HepG2 (cell line): Measurements from ENCODE around the gene SYNE1. TPM values are rescaled to one million over a fixed set of nuclear protein-coding genes. Genes with fewer than 3 reads are reported as not detected.

Experiments
- ATAC-seq: fragments of 200-7000 bp; cut with Tn5 transposase; 3 replicates; pipeline ENCODE4 v1.9.1; 2020; ENCODE audit warnings: mild to moderate bottlenecking, moderate library complexity
- BruUV-seq: library from RNA; stranded (reverse); fragments of 400-500 nt; replicated peaks from 2 replicates; lab custom pipeline; 2021; lab: Mats Ljungman, UMichigan
- CTCF ChIA-PET: fragments of 300-600 bp; formaldehyde crosslinking; extraction: SDS; loops from one replicate; lab custom pipeline; 2021; ENCODE audit warnings: low total read pairs, inconsistent platforms, low intra/inter-chr PET ratio; lab: Yijun Ruan, JAX
- POLR2A ChIA-PET: fragments of 350-600 bp; sonication (Branson Sonifier 250); formaldehyde crosslinking; loops from one replicate; lab custom pipeline; 2020; ENCODE audit warnings: antibody characterized with exemption, inconsistent platforms; lab: Yijun Ruan, JAX
- DNase-seq: peaks from one replicate; pipeline ENCODE4 v3.0.0-alpha.2; 2015; ENCODE audit warnings: low spot score
- FAIRE-seq: peaks from 3 replicates; lab custom pipeline; 2011; peaks lifted over from hg19 to GRCh38; lab: Jason Lieb, UNC
- H2AFZ ChIP-seq: one replicate; pipeline ENCODE4 v1.6.1; 2011; ENCODE audit warnings: low read length, inconsistent platforms
- H3K27ac ChIP-seq: fragments of 300-600 bp; 3 replicates; pipeline ENCODE4 v1.8.0; 2011; ENCODE audit warnings: mixed run types, mild to moderate bottlenecking, mixed read lengths, low read length, inconsistent platforms; ENCODE audit not compliant: insufficient read depth; ENCODE audit errors: extremely low read length
- H3K27me3 ChIP-seq, 2 experiments: fragments of 200-600 bp in 1 of 2; 2 replicates in 1 of 2; 3 replicates in 1 of 2; pipeline versions ENCODE4 v1.6.0 to v1.8.0; 2011; ENCODE audit warnings: low read length in 2 of 2, mild to moderate bottlenecking in 2 of 2, moderate library complexity in 2 of 2, inconsistent platforms in 1 of 2; ENCODE audit not compliant: insufficient read depth in 2 of 2, control insufficient read depth in 1 of 2
- H3K36me3 ChIP-seq, 2 experiments: fragments of 200-600 bp in 1 of 2; replicated peaks in 1 of 2; 2 replicates in 1 of 2; 3 replicates in 1 of 2; pipeline versions ENCODE4 v1.5.1 to v1.8.0; 2011; ENCODE audit warnings: low read length in 2 of 2, inconsistent platforms in 1 of 2; ENCODE audit not compliant: insufficient read depth in 2 of 2, control insufficient read depth in 1 of 2
- H3K4me1 ChIP-seq: 2 replicates; pipeline ENCODE4 v1.5.1; 2012; ENCODE audit warnings: low read length, inconsistent platforms; ENCODE audit not compliant: insufficient read depth
- H3K4me2 ChIP-seq: 2 replicates; pipeline ENCODE4 v1.6.0; 2011; ENCODE audit warnings: low read depth, low read length, inconsistent platforms
- H3K4me3 ChIP-seq, 3 experiments: fragments of 200-600 bp in 1 of 3; sonication (generic), shearing (Covaris generic) in 1 of 3; replicated peaks in 1 of 3; 2 replicates each; pipeline ENCODE4 v1.5.1; 2011 to 2016; ENCODE audit warnings: low read length in 3 of 3, inconsistent platforms in 2 of 3, low read depth in 2 of 3, mild to moderate bottlenecking in 2 of 3, control low read depth in 1 of 3, mixed read lengths in 1 of 3; ENCODE audit not compliant: insufficient read depth in 1 of 3
- H3K79me2 ChIP-seq: one replicate; pipeline ENCODE4 v1.6.1; 2011; ENCODE audit warnings: low read length, inconsistent platforms; ENCODE audit not compliant: insufficient read depth
- H3K9ac ChIP-seq: 2 replicates; pipeline ENCODE4 v1.6.0; 2011; ENCODE audit warnings: mild to moderate bottlenecking, low read depth, low read length, inconsistent platforms; ENCODE audit not compliant: insufficient read depth
- H3K9me3 ChIP-seq: 2 replicates; pipeline ENCODE4 v1.5.1; 2012; ENCODE audit warnings: mild to moderate bottlenecking, low read length
- H4K20me1 ChIP-seq: 2 replicates; pipeline ENCODE4 v1.6.0; 2011; ENCODE audit warnings: inconsistent platforms, mild to moderate bottlenecking, low read length, moderate library complexity; ENCODE audit not compliant: insufficient read depth
- ELF1 ChIP-seq: sonication (generic); formaldehyde crosslinking; IDR thresholded peaks from 2 replicates; pipeline ENCODE4 v1.4.0; 2020; ENCODE audit warnings: missing genetic modification reagents
- ETS1 ChIP-seq: sonication (generic); formaldehyde crosslinking; IDR thresholded peaks from 2 replicates; pipeline ENCODE4 v1.4.0; 2020; ENCODE audit warnings: missing genetic modification reagents
- FOXP1 ChIP-seq, 2 experiments: fragments of 450-650 bp in 1 of 2; IDR thresholded peaks; 2 replicates each; pipeline ENCODE4 v1.6.1; 2017 to 2018; ENCODE audit warnings: antibody characterized with exemption in 1 of 2
- HNRNPK ChIP-seq: fragments of 200-400 bp; formaldehyde crosslinking; IDR thresholded peaks from 2 replicates; pipeline ENCODE4 v1.6.1; 2018; ENCODE audit warnings: low read length, low read depth, moderate library complexity, mild to moderate bottlenecking; ENCODE audit not compliant: poor library complexity, severe bottlenecking
- MNT ChIP-seq: fragments of 450-650 bp; IDR thresholded peaks from 2 replicates; pipeline ENCODE4 v1.6.1; 2016
- MTF2 ChIP-seq: sonication (generic); formaldehyde crosslinking; IDR thresholded peaks from 2 replicates; pipeline ENCODE4 v1.5.0; 2020; ENCODE audit warnings: missing genetic modification reagents, borderline replicate concordance
- NFYB ChIP-seq: sonication (generic); formaldehyde crosslinking; IDR thresholded peaks from 2 replicates; pipeline ENCODE4 v1.4.0; 2020; ENCODE audit warnings: missing genetic modification reagents
- NR3C1 ChIP-seq: sonication (generic); formaldehyde crosslinking; IDR thresholded peaks from 2 replicates; pipeline ENCODE4 v1.4.0; 2020; ENCODE audit warnings: missing genetic modification reagents
- PHF5A ChIP-seq: IDR thresholded peaks from one replicate; pipeline ENCODE4 v1.6.1; 2018; ENCODE audit warnings: low read depth, missing genetic modification reagents; ENCODE audit not compliant: unreplicated experiment
- PRPF4 ChIP-seq: fragments of 200-400 bp; formaldehyde crosslinking; IDR thresholded peaks from 2 replicates; pipeline ENCODE4 v1.6.1; 2016; ENCODE audit warnings: low read length, low read depth; ENCODE audit not compliant: poor library complexity, severe bottlenecking
- RARA ChIP-seq: IDR thresholded peaks from 2 replicates; pipeline ENCODE4 v1.6.1; 2016; ENCODE audit warnings: missing genetic modification reagents, missing compliant biosample characterization
- ZBTB20 ChIP-seq: sonication (generic); formaldehyde crosslinking; IDR thresholded peaks from 2 replicates; pipeline ENCODE4 v1.8.1; 2023; ENCODE audit warnings: missing genetic modification reagents, low read depth, mild to moderate bottlenecking, borderline replicate concordance
- ZFP36L1 ChIP-seq: sonication (generic); formaldehyde crosslinking; IDR thresholded peaks from 2 replicates; pipeline ENCODE4 v1.8.0; 2022; ENCODE audit warnings: mild to moderate bottlenecking, missing genetic modification reagents, moderate library complexity
- ZKSCAN1 ChIP-seq: fragments of 150-350 bp; IDR thresholded peaks from 2 replicates; pipeline ENCODE4 v1.6.1; 2014; ENCODE audit warnings: low read length
- ZNF292 ChIP-seq: sonication (generic); formaldehyde crosslinking; IDR thresholded peaks from 2 replicates; pipeline ENCODE4 v1.8.1; 2022; ENCODE audit warnings: mild to moderate bottlenecking, low read depth, missing genetic modification reagents, borderline replicate concordance
- in situ Hi-C: cut with HindIII; loops from 2 replicates; pipeline ENCODE4 v1.10.0; 2017; ENCODE audit warnings: low pct_unique_long_range_greater_than_20kb; ENCODE audit not compliant: extremely low pct_ligation_motif_present
- intact Hi-C: fragments of 100-400 bp; cut with micrococcal nuclease; formaldehyde crosslinking; loops from one replicate; pipeline ENCODE4 v1.10.0; 2022; ENCODE audit not compliant: unreplicated experiment
- polyA plus RNA-seq, 8 experiments: library from polyadenylated mRNA; depleted of rRNA in 3 of 8; stranded (reverse) in 7 of 8; unstranded in 1 of 8; fragments of >200 nt; fragmentation: Illumina TruSeq in 4 of 8; extraction: Trizol in 4 of 8; gene quantifications; 2 replicates each; pipeline versions ENCODE4 v1.2.1 to v1.2.3, GENCODE V29; 2011 to 2016; ENCODE audit warnings: low read depth in 4 of 8, missing spikeins in 1 of 8, mixed read lengths in 1 of 8; ENCODE audit not compliant: insufficient read depth in 1 of 8
- total RNA-seq, 5 experiments: library from RNA; depleted of rRNA; stranded (reverse); fragments of >200 nt; fragmentation: Illumina TruSeq; extraction: Trizol; gene quantifications; 2 replicates each; pipeline ENCODE4 v1.2.3, GENCODE V29; 2016; ENCODE audit warnings: low read depth in 1 of 5

SYNE1 gene
- total and polyA plus RNA-seq, 2 of the 13 experiments (the other 11 are each of a cell fraction or from before 2014, with no cell fraction given), result 5.5 to 15.9 TPM

- Histone ChIP-seq H3K9ac (no peak overlapping the region), H3K9me3 (no peaks in the 10 kb centered on the region), H3K4me2 (no peak overlapping the region), H3K79me2 (no peaks in the 10 kb centered on the region), H3K27ac (no peak overlapping the region)
- CTCF ChIA-PET, result no interaction called here
- in situ Hi-C loops, result no loop called here
- DNase-seq (no peak), FAIRE-seq (no peak)
- TF ChIP-seq FOXP1 (IDR thresholded peaks at IDR 0.05), result no peak
- TF ChIP-seq FOXP1 (CRISPR knock-in tag; IDR thresholded peaks at IDR 0.05), result no peak
- TF ChIP-seq NFYB (CRISPR knock-in tag), result no peak
- no peak for TF ChIP-seq ZNF292 (CRISPR knock-in tag)
- TF ChIP-seq ZKSCAN1, result no peak
- no peak for TF ChIP-seq ETS1
- no peak for TF ChIP-seq ZFP36L1 (CRISPR knock-in tag)
- TF ChIP-seq MTF2, result no peak
- no peak for TF ChIP-seq MNT
- TF ChIP-seq ZBTB20 (CRISPR knock-in tag), result no peak
- TF ChIP-seq RARA (CRISPR knock-in tag), result no peak
- no peak for TF ChIP-seq HNRNPK
- TF ChIP-seq PHF5A (CRISPR knock-in tag), result no peak
- TF ChIP-seq ELF1 (CRISPR knock-in tag), result no peak
- no peak for TF ChIP-seq NR3C1 (CRISPR knock-in tag)
- TF ChIP-seq PRPF4, result no peak
- TF ChIP-seq, all 625 proteins: peak for 0
- no peak for ATAC-seq
- intact Hi-C loops, result no loop called here
- BruUV-seq, result no TSS peak
- Histone ChIP-seq H3K27me3 (no peaks in the 10 kb centered on the region), H2AFZ (no peak overlapping the region), H3K4me1 (no peaks in the 10 kb centered on the region), H3K36me3 (no peaks in the 10 kb centered on the region), H3K4me3 (no peak overlapping the region), H4K20me1 (no peaks in the 10 kb centered on the region)
- POLR2A ChIA-PET, result no interaction called here
These were observed 216.5 kb downstream of the SYNE1 start for GRCh38 chr6:152420696-152421095.
